Measurements from ENCODE around the gene UCKL1.

The UCKL1 gene

GRCh38 chr20:63946986-63947637 is 9.1 kb downstream of the UCKL1 start:
- no peak for DNase-seq
- peaks cover 43% of the 10 kb centered on the region for H3K4me1 Mint-ChIP-seq
- peaks cover 2% of the 10 kb centered on the region for H3K9me3 Mint-ChIP-seq
- peak overlapping the region; percentile 63 for H3K27ac Mint-ChIP-seq
- H3K4me3 Mint-ChIP-seq = no peak overlapping the region
- peaks cover 12% of the 10 kb centered on the region for H3K36me3 Mint-ChIP-seq
- no peaks in the 10 kb centered on the region for H3K27me3 Mint-ChIP-seq
- CTCF ChIA-PET = no interaction called here

- peaks cover 17% of the 10 kb centered on the region for H3K36me3 Mint-ChIP-seq
- H3K27me3 Mint-ChIP-seq = no peaks in the 10 kb centered on the region
- CTCF ChIA-PET = no interaction called here
- no peak for DNase-seq
- peaks cover 3% of the 10 kb centered on the region for H3K9me3 Mint-ChIP-seq
- no peak overlapping the region for H3K4me3 Mint-ChIP-seq
- H3K27ac Mint-ChIP-seq = no peak overlapping the region
- H3K4me1 Mint-ChIP-seq = peaks cover 47% of the 10 kb centered on the region
Measured at GRCh38 chr20:63945921-63946920, 10.0 kb downstream of the UCKL1 start.

GRCh38 chr20:63945031-63945658 is 11.1 kb downstream of the UCKL1 start:
- H3K36me3 Mint-ChIP-seq = peaks cover 27% of the 10 kb centered on the region
- CTCF ChIA-PET = no interaction called here
- H3K27me3 Mint-ChIP-seq = no peaks in the 10 kb centered on the region
- peak overlapping the region; percentile 52 for H3K27ac Mint-ChIP-seq
- DNase-seq = no peak
- peaks cover 3% of the 10 kb centered on the region for H3K9me3 Mint-ChIP-seq
- H3K4me1 Mint-ChIP-seq = peaks cover 53% of the 10 kb centered on the region
- no peak overlapping the region for H3K4me3 Mint-ChIP-seq

GRCh38 chr20:63944078-63944941 is 11.9 kb downstream of the UCKL1 start:
- Mint-ChIP-seq H3K27me3 (no peaks in the 10 kb centered on the region), H3K36me3 (peaks cover 31% of the 10 kb centered on the region), H3K27ac (no peak overlapping the region), H3K9me3 (peaks cover 3% of the 10 kb centered on the region), H3K4me1 (peaks cover 44% of the 10 kb centered on the region), H3K4me3 (no peak overlapping the region)
- no peak for DNase-seq
- CTCF ChIA-PET = no interaction called here

- Mint-ChIP-seq H3K4me1 (peaks cover 39% of the 10 kb centered on the region), H3K36me3 (peaks cover 31% of the 10 kb centered on the region), H3K9me3 (peaks cover 3% of the 10 kb centered on the region), H3K27ac (no peak overlapping the region), H3K27me3 (no peaks in the 10 kb centered on the region), H3K4me3 (no peak overlapping the region)
- no peak for DNase-seq
- CTCF ChIA-PET = no interaction called here
Measured at GRCh38 chr20:63943808-63944077, 12.5 kb downstream of the UCKL1 start.

- DNase-seq = no peak
- CTCF ChIA-PET = no interaction called here
- H3K4me1 Mint-ChIP-seq = peaks cover 33% of the 10 kb centered on the region
Measured at GRCh38 chr20:63942969-63943807, 13.0 kb downstream of the UCKL1 start.

GRCh38 chr20:63942250-63942951 is 13.8 kb downstream of the UCKL1 start:
- DNase-seq = peak; percentile 58
- Mint-ChIP-seq H3K27ac (peak overlapping the region; percentile 87), H3K36me3 (peaks cover 34% of the 10 kb centered on the region), H3K9me3 (peaks cover 1% of the 10 kb centered on the region), H3K27me3 (no peaks in the 10 kb centered on the region), H3K4me3 (no peak overlapping the region), H3K4me1 (peaks cover 27% of the 10 kb centered on the region)
- CTCF ChIA-PET = no interaction called here

More at GRCh38 chr20:63942969-63943807, 13.0 kb downstream of the UCKL1 start:
- H3K27me3 Mint-ChIP-seq = no peaks in the 10 kb centered on the region
- H3K4me3 Mint-ChIP-seq = no peak overlapping the region
- peaks cover 2% of the 10 kb centered on the region for H3K9me3 Mint-ChIP-seq
- peak overlapping the region; percentile 45 for H3K27ac Mint-ChIP-seq
- peaks cover 29% of the 10 kb centered on the region for H3K36me3 Mint-ChIP-seq

- Mint-ChIP-seq H3K27ac (peak overlapping the region; percentile 87), H3K9me3 (peaks cover 1% of the 10 kb centered on the region), H3K27me3 (no peaks in the 10 kb centered on the region), H3K36me3 (peaks cover 36% of the 10 kb centered on the region), H3K4me1 (peaks cover 21% of the 10 kb centered on the region), H3K4me3 (no peak overlapping the region)
- CTCF ChIA-PET = no interaction called here
- peak; percentile 89 for DNase-seq
Measured at GRCh38 chr20:63941282-63942081, 14.7 kb downstream of the UCKL1 start.

- Mint-ChIP-seq H3K27ac (peak overlapping the region; percentile 87), H3K4me3 (no peak overlapping the region), H3K4me1 (peaks cover 21% of the 10 kb centered on the region), H3K9me3 (peaks cover 1% of the 10 kb centered on the region), H3K27me3 (no peaks in the 10 kb centered on the region), H3K36me3 (peaks cover 41% of the 10 kb centered on the region)
- CTCF ChIA-PET = no interaction called here
- no peak for DNase-seq
Measured at GRCh38 chr20:63940472-63941266, 15.5 kb downstream of the UCKL1 start.

GRCh38 chr20:63940071-63940471 is 16.1 kb downstream of the UCKL1 start:
- CTCF ChIA-PET = no interaction called here
- no peak for DNase-seq
- no peaks in the 10 kb centered on the region for H3K27me3 Mint-ChIP-seq
- peaks cover 21% of the 10 kb centered on the region for H3K4me1 Mint-ChIP-seq
- peaks cover 40% of the 10 kb centered on the region for H3K36me3 Mint-ChIP-seq
- H3K27ac Mint-ChIP-seq = no peak overlapping the region
- H3K4me3 Mint-ChIP-seq = no peak overlapping the region
- H3K9me3 Mint-ChIP-seq = peaks cover 1% of the 10 kb centered on the region

GRCh38 chr20:63939061-63939935 is 16.9 kb downstream of the UCKL1 start:
- no peak overlapping the region for H3K4me3 Mint-ChIP-seq
- no peak overlapping the region for H3K27ac Mint-ChIP-seq
- CTCF ChIA-PET = no interaction called here
- DNase-seq = no peak
- no peaks in the 10 kb centered on the region for H3K27me3 Mint-ChIP-seq
- peaks cover 21% of the 10 kb centered on the region for H3K4me1 Mint-ChIP-seq
- H3K36me3 Mint-ChIP-seq = peaks cover 45% of the 10 kb centered on the region
- H3K9me3 Mint-ChIP-seq = peaks cover 1% of the 10 kb centered on the region

Measured in activated naive CD4-positive, alpha-beta T cell treated with anti-CD3 and anti-CD28 coated beads, Interleukin-2, amount 10 ng/mL, durations not matched to agents 7 days and 5 days (primary cell).